K562 (cell line): Measurements from ENCODE around the gene TCAP.

Experiments used
- CEBPB ChIP-seq: fragments of 450-650 bp; IDR thresholded peaks from 2 replicates; pipeline ENCODE4 v1.6.1; 2016; ENCODE audit warnings: missing genetic modification characterization, missing compliant biosample characterization
- GATAD2B ChIP-seq: fragments of 450-650 bp; IDR thresholded peaks from 2 replicates; pipeline ENCODE4 v1.6.1; 2017; ENCODE audit warnings: mild to moderate bottlenecking, borderline replicate concordance
- HDAC2 ChIP-seq: fragments of 450-650 bp; IDR thresholded peaks from 2 replicates; pipeline ENCODE4 v1.6.1; 2016; ENCODE audit warnings: mild to moderate bottlenecking
- MAX ChIP-seq: sonication (generic); formaldehyde crosslinking; IDR thresholded peaks from 2 replicates; pipeline ENCODE4 v1.9.0; 2022; ENCODE audit warnings: mild to moderate bottlenecking, missing genetic modification reagents
- NR4A1 ChIP-seq, 2 experiments: fragments of 250-450 bp in 1 of 2; fragments of 450-650 bp in 1 of 2; sonication (Bioruptor Pico) in 1 of 2; IDR thresholded peaks; 2 replicates each; pipeline versions ENCODE4 v1.4.0 to v1.6.1; 2016 to 2020; ENCODE audit warnings: mild to moderate bottlenecking in 2 of 2, missing compliant biosample characterization in 1 of 2, missing genetic modification characterization in 1 of 2, moderate library complexity in 1 of 2
- POLR2AphosphoS5 ChIP-seq: IDR thresholded peaks from 2 replicates; pipeline ENCODE4 v1.6.1; 2011; ENCODE audit warnings: mild to moderate bottlenecking, low read depth, low read length, moderate library complexity; ENCODE audit not compliant: control insufficient read depth, insufficient read depth
- ZNF212 ChIP-seq: fragments of 450-650 bp; formaldehyde crosslinking; IDR thresholded peaks from 2 replicates; pipeline ENCODE4 v1.4.0; 2020; ENCODE audit warnings: mild to moderate bottlenecking

DNA sequence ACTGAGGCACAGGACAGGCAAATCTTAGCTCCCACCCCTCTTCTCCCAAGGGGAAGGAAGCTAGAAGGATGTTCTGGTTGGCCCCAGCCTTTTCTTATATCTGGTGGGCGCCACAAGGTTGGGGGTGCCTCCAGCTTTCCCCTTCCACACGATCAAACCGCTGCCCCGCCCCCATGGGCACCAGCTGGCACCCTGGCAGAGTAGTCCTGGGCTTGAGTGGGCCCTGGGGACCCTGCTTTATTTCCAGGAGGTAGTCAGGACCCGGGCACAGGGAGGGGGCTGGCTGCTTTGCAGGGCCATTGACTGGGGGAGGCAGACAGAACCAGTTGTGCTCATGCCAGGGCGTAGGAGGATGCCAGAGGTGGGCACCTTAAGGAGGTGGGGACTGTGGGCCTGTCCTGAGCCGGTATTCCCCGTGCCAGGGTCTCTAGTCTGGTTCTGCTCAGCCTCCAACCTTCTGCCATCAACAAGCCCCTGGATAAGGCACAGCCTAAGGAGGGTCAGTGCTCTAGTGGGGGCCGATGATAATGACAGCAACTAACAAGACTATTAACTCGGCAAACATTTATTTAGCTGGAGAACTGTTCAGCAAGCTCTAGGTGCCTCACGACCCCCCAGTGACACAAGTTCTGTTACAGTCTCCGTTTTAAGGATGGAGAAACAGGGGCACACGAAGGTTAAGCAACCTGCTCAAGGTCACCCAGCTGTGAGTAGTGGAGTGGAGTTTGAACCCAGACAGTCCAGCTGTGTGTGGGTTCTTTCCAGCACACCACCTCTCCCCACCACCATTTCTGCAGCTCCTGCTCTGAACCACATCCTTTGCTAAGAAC, 46.0 kb upstream of the TCAP start:
- no peak for TF ChIP-seq POLR2AphosphoS5
- TF ChIP-seq HDAC2 = no peak
- TF ChIP-seq MAX (CRISPR knock-in tag) = no peak
- TF ChIP-seq NR4A1 (CRISPR knock-in tag; IDR thresholded peaks at IDR 0.05) = no peak
- no peak for TF ChIP-seq NR4A1 (tag; IDR thresholded peaks at IDR 0.05)
- no peak for TF ChIP-seq ZNF212 (CRISPR knock-in tag)
- no peak for TF ChIP-seq GATAD2B
- TF ChIP-seq CEBPB (tag) = no peak
